Spinal cord (tissue), 10 donors: Measurements from ENCODE around the gene CCNDBP1. TPM values are rescaled to one million over a fixed set of nuclear protein-coding genes. Genes with fewer than 3 reads are reported as not detected.
A peak's percentile ranks its signal among the peaks of the same experiment; 100 is the strongest.

ENCODE experiments used
- DNase-seq, 6 donors: peaks; one replicate each; pipeline versions ENCODE4 v3.0.0 to v3.0.0-alpha.2; 2013 to 2015; ENCODE audit warnings: low spot score in 6 of 6, low read depth in 4 of 6
- H3K27ac ChIP-seq: one replicate; pipeline ENCODE4 v1.5.1; 2013; ENCODE audit warnings: low read depth, low read length, control low read depth
- H3K27me3 ChIP-seq: one replicate; pipeline ENCODE4 v1.6.1; 2013; ENCODE audit warnings: low read length; ENCODE audit not compliant: control insufficient read depth, insufficient read depth
- H3K36me3 ChIP-seq: one replicate; pipeline ENCODE4 v1.6.1; 2013; ENCODE audit warnings: low read length; ENCODE audit not compliant: control insufficient read depth, insufficient read depth
- H3K4me1 ChIP-seq: one replicate; pipeline ENCODE4 v1.6.1; 2013; ENCODE audit warnings: low read length; ENCODE audit not compliant: control insufficient read depth, insufficient read depth
- H3K4me3 ChIP-seq: one replicate; pipeline ENCODE4 v1.5.1; 2013; ENCODE audit warnings: low read depth, low read length, control low read depth
- H3K9me3 ChIP-seq: one replicate; pipeline ENCODE4 v1.6.1; 2013; ENCODE audit warnings: low read length; ENCODE audit not compliant: control insufficient read depth, insufficient read depth
- WGBS: methylation state at CpG from one replicate; pipeline ENCODE4 v1.1.5; 2013; ENCODE audit warnings: missing lambda C conversion rate; ENCODE audit not compliant: insufficient coverage; 5-methylcytosine and 5-hydroxymethylcytosine counted together
- long read RNA-seq, 4 donors: transcript quantifications; one replicate each; lab custom pipeline, GENCODE V29; 2026
- polyA plus RNA-seq, 2 donors: library from polyadenylated mRNA; unstranded; fragments of 120-200 nt; gene quantifications; one replicate each; pipeline ENCODE4 v1.2.1, GENCODE V29; 2013; ENCODE audit not compliant: insufficient read length in 2 of 2
- total RNA-seq, 2 donors: library from RNA; depleted of rRNA in 1 of 2; stranded (reverse); fragments of 120-200 nt in 1 of 2; fragments of >200 nt in 1 of 2; gene quantifications; one replicate each; pipeline versions ENCODE4 v1.2.3 to v1.2.4, GENCODE V29; 2013 to 2014
- donor health status: healthy.

Gene CCNDBP1
- total RNA-seq (10 to 100 TPM; 52.0 to 90.0 TPM), polyA plus RNA-seq (10 to 100 TPM; 55.8 to 56.6 TPM)
- long read RNA-seq, donor 1, transcript CCNDBP1-201 (11 exons, 3,660 nt): major isoform, 16 of 45 reads
- long read RNA-seq, donor 1, transcript CCNDBP1-207 (2 exons, 750 nt): minor isoform, 13 of 45 reads
- long read RNA-seq, donor 1, partial matches to known transcripts: 12 of 45 reads
- long read RNA-seq, donor 1, other reads (novel, unspliced or antisense): 0 of 45 reads
- long read RNA-seq, donor 2, transcript CCNDBP1-201 (11 exons, 3,660 nt): major isoform, 5 of 7 reads
- long read RNA-seq, donor 2, partial matches to known transcripts: 0 of 7 reads
- long read RNA-seq, donor 2, other reads (novel, unspliced or antisense): 0 of 7 reads
- long read RNA-seq, donor 3, transcript CCNDBP1-201 (11 exons, 3,660 nt): major isoform, 7 of 19 reads
- long read RNA-seq, donor 3, partial matches to known transcripts: 7 of 19 reads
- long read RNA-seq, donor 3, other reads (novel, unspliced or antisense): 0 of 19 reads
- long read RNA-seq, donor 4, transcript CCNDBP1-207 (2 exons, 750 nt): minor isoform, 9 of 44 reads
- long read RNA-seq, donor 4, transcript CCNDBP1-201 (11 exons, 3,660 nt): major isoform, 24 of 44 reads
- long read RNA-seq, donor 4, partial matches to known transcripts: 6 of 44 reads
- long read RNA-seq, donor 4, other reads (novel, unspliced or antisense): 0 of 44 reads

GRCh38 chr15:43185157-43186002 lies at the start of gene CCNDBP1:
Gene CCNDBP1, plus strand, starts transcription at chr15:43185403. Its CDS starts 96 bp downstream, at chr15:43185499.
- Histone ChIP-seq H3K27ac (peak within 1 kb of the TSS; percentile 59), H3K9me3 (no peaks in the 10 kb centered on the region), H3K27me3 (no peaks in the 10 kb centered on the region), H3K4me1 (no peaks in the 10 kb centered on the region), H3K4me3 (peak within 1 kb of the TSS; percentile 71), H3K36me3 (peaks cover 14% of the 10 kb centered on the region)
- peak; percentile 27 to 92 (median 48) for DNase-seq
- under 1% methylated on average over 63 of the region's 69 CpGs for WGBS

- Histone ChIP-seq H3K9me3 (no peaks in the 10 kb centered on the region), H3K4me3 (no peak overlapping the region), H3K4me1 (no peaks in the 10 kb centered on the region), H3K36me3 (peaks cover 10% of the 10 kb centered on the region), H3K27ac (no peak overlapping the region), H3K27me3 (no peaks in the 10 kb centered on the region)
- DNase-seq: no peak
- WGBS: no CpG with 5 or more reads among the region's 4 CpGs
Measured at GRCh38 chr15:43143203-43143941, 41.8 kb upstream of the CCNDBP1 start.

GRCh38 chr15:43144512-43144911 lies 40.7 kb upstream of the CCNDBP1 start:
- H3K4me1 ChIP-seq: no peaks in the 10 kb centered on the region
- no peak overlapping the region for H3K4me3 ChIP-seq
- H3K36me3 ChIP-seq: peaks cover 12% of the 10 kb centered on the region
- H3K27ac ChIP-seq: no peak overlapping the region
- DNase-seq: no peak
- no peaks in the 10 kb centered on the region for H3K27me3 ChIP-seq
- H3K9me3 ChIP-seq: no peaks in the 10 kb centered on the region

GRCh38 chr15:43146184-43146583 lies 39.0 kb upstream of the CCNDBP1 start:
- Histone ChIP-seq H3K36me3 (peaks cover 4% of the 10 kb centered on the region), H3K4me3 (no peak overlapping the region), H3K9me3 (no peaks in the 10 kb centered on the region), H3K27ac (no peak overlapping the region), H3K4me1 (no peaks in the 10 kb centered on the region), H3K27me3 (no peaks in the 10 kb centered on the region)
- WGBS: 100% methylated on average over 1 of the region's 5 CpGs
- DNase-seq: no peak

- no peaks in the 10 kb centered on the region for H3K27me3 ChIP-seq
- DNase-seq: no peak
- no CpG with 5 or more reads among the region's 5 CpGs for WGBS
- H3K4me1 ChIP-seq: no peaks in the 10 kb centered on the region
- peaks cover 13% of the 10 kb centered on the region for H3K36me3 ChIP-seq
- no peak overlapping the region for H3K4me3 ChIP-seq
- H3K9me3 ChIP-seq: no peaks in the 10 kb centered on the region
- H3K27ac ChIP-seq: no peak overlapping the region
Measured at GRCh38 chr15:43150191-43150929, 34.8 kb upstream of the CCNDBP1 start.

GRCh38 chr15:43151688-43152087 lies 33.5 kb upstream of the CCNDBP1 start:
- no peak overlapping the region for H3K27ac ChIP-seq
- H3K9me3 ChIP-seq: no peaks in the 10 kb centered on the region
- peaks cover 14% of the 10 kb centered on the region for H3K36me3 ChIP-seq
- no peaks in the 10 kb centered on the region for H3K27me3 ChIP-seq
- no peaks in the 10 kb centered on the region for H3K4me1 ChIP-seq
- no peak overlapping the region for H3K4me3 ChIP-seq
- no peak for DNase-seq
- 80% methylated on average over 1 of the region's 2 CpGs for WGBS

- Histone ChIP-seq H3K36me3 (peaks cover 14% of the 10 kb centered on the region), H3K4me3 (no peak overlapping the region), H3K27ac (no peak overlapping the region), H3K4me1 (no peaks in the 10 kb centered on the region), H3K27me3 (no peaks in the 10 kb centered on the region), H3K9me3 (no peaks in the 10 kb centered on the region)
- DNase-seq: no peak
Measured at GRCh38 chr15:43153269-43153668, 31.9 kb upstream of the CCNDBP1 start.

- no CpG with 5 or more reads among the region's 2 CpGs for WGBS
- DNase-seq: no peak
- no peaks in the 10 kb centered on the region for H3K4me1 ChIP-seq
- no peak overlapping the region for H3K27ac ChIP-seq
- H3K27me3 ChIP-seq: no peaks in the 10 kb centered on the region
- H3K9me3 ChIP-seq: no peaks in the 10 kb centered on the region
- H3K36me3 ChIP-seq: peaks cover 16% of the 10 kb centered on the region
- no peak overlapping the region for H3K4me3 ChIP-seq
Measured at GRCh38 chr15:43165801-43166325, 19.3 kb upstream of the CCNDBP1 start.
